AG08395 (cell line): ENCODE measurements around the gene COL9A3.

Source experiments
- DNase-seq: peaks from one replicate; pipeline ENCODE4 v3.0.0; 2012; ENCODE audit warnings: mixed read lengths, low spot score

COL9A3 gene

GRCh38 chr20:62796699-62797491 is 20.0 kb upstream of the COL9A3 start:
- DNase-seq = no peak

DNA sequence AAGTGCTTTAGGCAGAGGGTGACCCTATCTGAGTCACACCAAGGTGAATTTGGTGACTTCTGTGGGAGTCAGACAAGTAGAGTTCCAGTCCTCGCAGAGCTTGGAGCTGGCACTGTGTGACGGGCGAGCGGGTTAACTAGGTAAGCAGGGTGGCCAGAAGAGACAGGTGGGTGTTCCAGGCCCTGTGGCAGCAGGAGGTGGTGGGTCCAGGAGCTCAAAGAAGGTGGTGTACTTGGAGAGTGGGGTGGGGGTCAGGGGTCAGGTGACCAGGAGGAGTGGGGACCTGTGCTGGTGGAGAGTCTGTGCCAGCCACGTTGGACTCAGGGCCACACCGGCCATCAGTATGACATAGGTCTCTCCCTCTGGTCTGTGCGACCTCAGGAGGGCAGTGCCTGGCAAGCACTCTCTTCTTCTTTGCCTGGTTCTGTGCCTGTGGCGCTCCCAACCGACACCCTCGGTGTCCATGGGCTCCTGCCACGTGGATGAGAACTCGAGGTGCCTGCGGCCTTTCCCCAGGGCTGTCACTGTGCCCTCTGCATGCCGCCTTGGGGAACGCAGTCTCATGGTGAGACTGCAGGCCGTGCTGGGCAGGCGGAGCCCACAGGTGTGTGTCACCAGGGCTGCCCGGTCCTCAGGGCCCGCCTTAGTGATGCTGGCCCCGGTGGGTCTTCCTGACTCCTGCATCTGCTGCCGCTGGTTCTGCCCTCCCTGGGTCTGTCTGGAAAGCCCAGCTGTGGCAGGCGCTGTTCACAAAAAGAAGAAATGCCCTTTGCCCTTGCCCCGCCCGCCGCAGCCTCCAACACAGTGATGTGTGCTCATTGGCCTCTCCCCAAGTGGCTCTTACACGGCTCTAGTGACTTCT is 18.9 kb upstream of the COL9A3 start:
- DNase-seq = no peak

- no peak for DNase-seq
These were observed 17.8 kb upstream of the COL9A3 start for GRCh38 chr20:62799036-62799435.

DNA sequence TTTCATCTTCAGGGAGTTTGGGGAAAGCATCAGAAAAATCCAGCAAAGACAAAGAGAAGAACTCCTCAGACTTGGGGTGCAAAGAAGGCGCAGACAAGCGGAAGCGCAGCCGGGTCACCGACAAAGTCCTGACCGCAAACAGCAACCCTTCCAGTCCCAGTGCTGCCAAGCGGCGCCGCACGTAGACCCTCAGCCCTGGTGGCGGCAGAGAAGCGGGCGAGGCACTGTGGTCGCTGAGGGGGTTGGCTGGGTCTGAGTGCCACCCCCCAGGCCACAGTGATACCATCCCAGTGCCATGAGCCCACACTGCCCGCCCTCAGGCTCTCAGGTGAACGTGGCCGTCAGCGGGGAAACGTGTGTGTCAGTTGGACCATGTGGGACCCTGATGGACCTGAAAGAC is 17.4 kb upstream of the COL9A3 start:
- DNase-seq = no peak

- DNase-seq = no peak
These were observed 17.0 kb upstream of the COL9A3 start for GRCh38 chr20:62799873-62800272.

DNA sequence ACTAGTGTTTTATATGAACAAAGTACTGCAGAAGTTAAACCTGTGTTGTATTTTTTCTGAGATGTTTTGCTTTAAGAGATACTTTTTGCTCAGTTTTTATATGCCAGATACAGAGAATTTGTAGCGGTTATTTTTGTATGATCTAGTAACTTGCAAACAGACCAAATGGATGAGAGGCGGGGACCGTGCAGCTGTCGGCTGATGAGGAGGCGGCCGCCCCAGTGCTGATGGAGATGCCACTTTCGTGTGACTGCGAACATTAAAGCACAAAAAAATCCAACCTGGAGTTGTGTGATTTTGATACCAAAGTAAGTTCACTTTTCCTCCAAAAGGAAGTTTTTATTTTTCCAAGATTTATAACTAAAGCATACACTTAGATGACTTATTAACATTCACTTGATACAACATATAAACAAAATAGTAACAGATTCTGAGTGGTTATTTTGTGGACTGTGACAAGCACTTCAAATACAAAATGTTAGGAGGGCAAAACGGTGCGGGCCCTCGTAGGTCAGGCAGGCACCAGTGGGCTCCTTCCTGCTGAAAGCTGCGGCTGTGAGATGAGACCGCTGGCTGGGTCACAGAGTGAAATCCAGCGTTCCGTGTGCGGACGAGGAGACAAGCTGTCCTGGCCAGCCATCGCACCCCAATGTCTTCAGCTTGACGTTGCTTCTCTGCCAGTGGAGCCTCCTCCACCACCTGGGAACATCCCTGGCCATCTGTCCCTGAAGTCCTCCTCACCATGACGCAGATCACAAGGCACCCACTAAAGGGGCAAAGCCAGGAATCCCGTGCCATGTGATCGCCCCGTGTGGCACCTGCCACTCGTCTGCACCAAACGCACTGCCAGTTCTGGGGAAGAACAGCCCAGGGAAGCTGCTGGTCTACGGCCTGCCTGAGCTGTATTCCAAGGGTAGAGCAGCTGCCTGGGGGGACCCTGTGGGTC is 16.3 kb upstream of the COL9A3 start:
- no peak for DNase-seq

- DNase-seq = no peak
These were observed 15.4 kb upstream of the COL9A3 start for GRCh38 chr20:62801284-62802010.

DNA sequence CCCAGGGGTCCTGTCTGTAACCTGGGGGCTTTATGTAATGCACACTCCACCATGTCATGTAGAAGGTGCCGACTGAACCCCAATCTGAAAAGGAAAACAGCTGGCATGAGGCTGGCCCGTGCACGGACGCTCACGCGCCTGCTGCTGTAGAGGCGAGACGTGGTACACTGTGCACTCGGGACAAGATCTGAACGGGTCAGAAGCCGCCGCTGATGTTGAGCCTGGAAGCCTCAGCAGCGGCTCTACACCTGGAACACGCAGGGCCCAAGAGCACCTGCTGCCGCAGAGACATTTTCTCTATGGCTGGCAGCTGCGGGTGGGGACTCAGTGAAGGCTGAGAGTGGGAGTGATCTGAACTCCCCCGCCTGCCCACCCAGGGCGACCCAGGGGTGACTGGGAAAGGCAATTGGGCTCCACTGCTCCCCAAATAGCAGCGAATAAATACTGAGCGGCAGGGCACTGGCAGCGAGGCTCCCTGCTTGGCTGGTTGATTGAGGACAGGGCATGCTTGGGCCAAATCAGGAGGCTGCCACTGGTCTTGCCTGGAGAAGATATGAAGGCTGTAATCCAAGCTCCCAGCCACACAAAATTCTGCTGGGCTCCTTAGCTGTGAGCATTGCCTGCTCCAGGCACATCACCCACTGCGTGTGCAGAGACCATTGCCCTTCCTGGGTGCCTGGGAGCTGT is 14.7 kb upstream of the COL9A3 start:
- no peak for DNase-seq

- DNase-seq = no peak
These were observed 12.7 kb upstream of the COL9A3 start for GRCh38 chr20:62804021-62804626.

GRCh38 chr20:62804627-62805154 is 12.2 kb upstream of the COL9A3 start, which contains the start of gene OGFR:
OGFR (plus strand) TSS chr20:62804835; CDS start chr20:62804860, 25 bp downstream.
- DNase-seq = peak; percentile 76

GRCh38 chr20:62805155-62805710 is 11.6 kb upstream of the COL9A3 start:
- peak; percentile 32 for DNase-seq

DNA sequence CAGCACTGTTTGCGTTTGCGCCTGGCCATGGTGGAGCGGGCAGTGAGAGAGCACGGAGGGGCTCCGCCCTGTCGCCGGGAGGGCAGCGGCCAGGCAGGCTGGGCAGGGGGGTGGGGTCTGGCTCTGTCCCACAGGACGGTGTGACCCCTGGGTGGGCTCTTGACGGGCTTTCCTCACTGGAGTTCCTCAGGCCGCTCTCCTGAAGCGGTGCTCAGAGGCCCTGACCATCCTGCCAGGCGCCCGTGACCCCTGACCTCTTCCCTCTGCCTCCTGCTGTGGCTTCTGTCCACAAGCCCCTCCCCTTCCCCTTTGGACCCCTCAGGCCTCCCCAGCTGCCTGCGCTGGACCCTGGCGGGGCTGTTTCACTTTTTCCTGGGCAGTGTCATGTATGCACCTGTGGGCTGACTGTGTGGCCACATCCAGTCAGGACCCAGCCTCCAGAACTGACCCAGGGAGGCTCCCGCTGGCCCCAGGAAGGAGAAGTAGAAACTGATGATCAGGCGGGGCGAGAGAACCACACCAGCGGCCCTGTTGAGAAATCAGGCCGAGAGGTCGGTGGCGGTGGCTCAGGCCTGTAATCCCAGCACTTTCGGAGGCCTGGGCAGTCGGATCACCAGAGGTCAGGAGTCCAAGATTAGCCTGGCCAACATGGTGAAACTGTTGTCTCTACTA is 11.0 kb upstream of the COL9A3 start:
- DNase-seq = no peak

- no peak for DNase-seq
These were observed 10.3 kb upstream of the COL9A3 start for GRCh38 chr20:62806383-62807050.

DNA sequence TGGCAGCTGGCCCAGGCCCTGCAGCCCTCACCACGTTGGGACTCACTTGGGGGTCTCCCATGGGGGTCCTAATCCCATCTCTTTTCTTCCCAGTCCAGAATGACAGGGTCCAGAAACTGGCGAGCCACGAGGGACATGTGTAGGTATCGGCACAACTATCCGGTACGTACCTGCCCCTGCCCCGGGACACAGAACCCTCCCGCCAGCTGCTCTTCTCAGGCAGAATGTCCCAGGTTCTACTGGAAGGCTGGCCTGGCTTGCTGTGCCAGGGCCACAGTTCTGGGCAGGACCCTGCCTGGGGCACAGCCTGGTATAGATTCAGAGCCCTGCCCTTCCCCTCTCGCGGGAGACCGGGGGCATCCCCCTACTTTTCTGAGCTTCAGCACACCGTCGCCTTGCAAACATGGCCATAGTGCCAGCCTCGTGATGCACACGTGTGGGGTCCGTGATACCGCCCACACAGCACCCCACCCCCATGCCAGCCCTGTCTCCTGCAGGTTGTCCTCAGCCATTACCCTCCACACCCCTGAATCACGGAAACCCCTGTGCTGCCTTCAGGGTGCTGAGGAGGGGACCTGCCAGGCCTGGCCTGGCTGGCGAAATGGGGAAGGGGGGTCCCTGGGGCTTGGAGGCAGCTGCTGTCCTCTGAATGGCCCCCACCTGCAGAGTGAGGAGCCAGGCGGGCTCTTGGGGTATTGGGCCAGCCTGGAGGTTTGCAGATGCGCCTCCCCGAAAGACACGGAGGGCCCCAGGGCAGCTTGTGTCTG is 9.2 kb upstream of the COL9A3 start:
- no peak for DNase-seq

GRCh38 chr20:62808211-62808865 is 8.5 kb upstream of the COL9A3 start:
- peak; percentile 86 for DNase-seq

GRCh38 chr20:62809530-62810428 is 7.1 kb upstream of the COL9A3 start:
- DNase-seq = no peak
